HL-60 (cell line): ENCODE results near the gene PHLDB2.

ENCODE experiments used
- DNase-seq, 2 experiments: peaks; one replicate each; pipeline ENCODE4 v3.0.0-alpha.2; 2010 to 2020; ENCODE audit warnings: low read depth in 1 of 2, low spot score in 1 of 2
- H3K27ac ChIP-seq: fragments of 250-450 bp; sonication (Bioruptor Pico); replicated peaks from 2 replicates; pipeline ENCODE4 v1.5.1; 2020; ENCODE audit warnings: mild to moderate bottlenecking, moderate library complexity
- H3K27me3 ChIP-seq: fragments of 250-450 bp; sonication (Bioruptor Pico); 2 replicates; pipeline ENCODE4 v1.5.1; 2021; ENCODE audit warnings: mild to moderate bottlenecking, moderate library complexity; ENCODE audit not compliant: insufficient read depth, poor library complexity, severe bottlenecking
- H3K4me3 ChIP-seq: replicated peaks from 2 replicates; pipeline ENCODE4 v1.5.1; 2011; ENCODE audit warnings: mild to moderate bottlenecking, control low read depth, low read length; ENCODE audit not compliant: insufficient read depth
- CTCF ChIP-seq: IDR thresholded peaks from one replicate; pipeline ENCODE4 v1.5.1; 2011; ENCODE audit warnings: low read length, control low read depth, inconsistent platforms; ENCODE audit not compliant: insufficient read depth
- GABPA ChIP-seq: IDR thresholded peaks from 2 replicates; pipeline ENCODE4 v1.6.1; 2012; ENCODE audit warnings: low read depth
- POLR2AphosphoS5 ChIP-seq: IDR thresholded peaks from 2 replicates; pipeline ENCODE4 v1.6.1; 2012; ENCODE audit warnings: low read depth
- SPI1 ChIP-seq: IDR thresholded peaks from 2 replicates; pipeline ENCODE4 v1.6.1; 2012; ENCODE audit warnings: low read depth, mild to moderate bottlenecking, borderline replicate concordance
- TF ChIP-seq, protein P1 (sequence below): IDR thresholded peaks from 2 replicates; pipeline ENCODE4 v1.6.1; 2012; ENCODE audit warnings: low read depth; ENCODE audit not compliant: insufficient replicate concordance

The PHLDB2 gene

DNA sequence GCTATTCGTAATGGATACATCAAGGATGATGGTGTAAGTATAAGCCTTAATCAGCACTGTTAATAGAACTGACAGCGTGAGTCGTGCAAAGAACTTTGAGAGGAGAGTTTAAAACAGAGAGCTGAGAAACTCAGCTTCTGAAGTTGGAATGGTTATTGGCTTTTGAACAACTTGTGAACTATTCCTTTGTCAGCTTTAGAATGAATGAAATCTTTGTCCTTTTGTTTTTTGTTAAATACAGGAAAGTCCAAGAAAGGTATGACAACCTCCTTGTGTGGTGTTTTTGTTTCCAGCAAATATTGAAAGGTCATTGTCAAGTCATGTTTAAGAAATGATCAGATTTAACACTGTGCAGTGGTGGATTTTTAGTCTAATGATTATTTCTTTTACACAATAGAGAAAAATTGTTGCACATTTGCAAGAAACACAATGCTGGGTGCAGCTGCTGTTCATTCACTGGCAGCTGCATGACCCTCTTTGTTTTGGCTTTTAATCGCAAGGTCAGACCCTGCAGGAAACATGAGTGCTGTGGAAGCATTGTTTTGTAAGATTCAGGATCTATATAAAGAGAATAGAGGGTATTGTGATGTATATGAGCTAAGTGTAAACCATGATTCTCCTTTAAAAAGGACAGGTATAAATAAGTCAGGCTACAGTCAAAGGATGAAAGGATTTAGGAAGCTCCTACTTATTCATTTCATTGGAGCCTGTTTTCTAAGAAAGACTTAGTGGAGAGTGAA is 98.1 kb downstream of the PHLDB2 start:
- H3K27ac ChIP-seq = no peak overlapping the region
- no peaks in the 10 kb centered on the region for H3K27me3 ChIP-seq
- H3K4me3 ChIP-seq = no peak overlapping the region
- no peak for DNase-seq
- no peak for TF ChIP-seq GABPA
- TF ChIP-seq, protein P1, sequence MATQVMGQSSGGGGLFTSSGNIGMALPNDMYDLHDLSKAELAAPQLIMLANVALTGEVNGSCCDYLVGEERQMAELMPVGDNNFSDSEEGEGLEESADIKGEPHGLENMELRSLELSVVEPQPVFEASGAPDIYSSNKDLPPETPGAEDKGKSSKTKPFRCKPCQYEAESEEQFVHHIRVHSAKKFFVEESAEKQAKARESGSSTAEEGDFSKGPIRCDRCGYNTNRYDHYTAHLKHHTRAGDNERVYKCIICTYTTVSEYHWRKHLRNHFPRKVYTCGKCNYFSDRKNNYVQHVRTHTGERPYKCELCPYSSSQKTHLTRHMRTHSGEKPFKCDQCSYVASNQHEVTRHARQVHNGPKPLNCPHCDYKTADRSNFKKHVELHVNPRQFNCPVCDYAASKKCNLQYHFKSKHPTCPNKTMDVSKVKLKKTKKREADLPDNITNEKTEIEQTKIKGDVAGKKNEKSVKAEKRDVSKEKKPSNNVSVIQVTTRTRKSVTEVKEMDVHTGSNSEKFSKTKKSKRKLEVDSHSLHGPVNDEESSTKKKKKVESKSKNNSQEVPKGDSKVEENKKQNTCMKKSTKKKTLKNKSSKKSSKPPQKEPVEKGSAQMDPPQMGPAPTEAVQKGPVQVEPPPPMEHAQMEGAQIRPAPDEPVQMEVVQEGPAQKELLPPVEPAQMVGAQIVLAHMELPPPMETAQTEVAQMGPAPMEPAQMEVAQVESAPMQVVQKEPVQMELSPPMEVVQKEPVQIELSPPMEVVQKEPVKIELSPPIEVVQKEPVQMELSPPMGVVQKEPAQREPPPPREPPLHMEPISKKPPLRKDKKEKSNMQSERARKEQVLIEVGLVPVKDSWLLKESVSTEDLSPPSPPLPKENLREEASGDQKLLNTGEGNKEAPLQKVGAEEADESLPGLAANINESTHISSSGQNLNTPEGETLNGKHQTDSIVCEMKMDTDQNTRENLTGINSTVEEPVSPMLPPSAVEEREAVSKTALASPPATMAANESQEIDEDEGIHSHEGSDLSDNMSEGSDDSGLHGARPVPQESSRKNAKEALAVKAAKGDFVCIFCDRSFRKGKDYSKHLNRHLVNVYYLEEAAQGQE = no peak
- TF ChIP-seq POLR2AphosphoS5 = no peak
- no peak for TF ChIP-seq SPI1

GRCh38 chr3:111961461-111962164 is 102.5 kb downstream of the PHLDB2 start:
- no peak for DNase-seq
- Histone ChIP-seq H3K4me3 (no peak overlapping the region), H3K27me3 (no peaks in the 10 kb centered on the region), H3K27ac (no peak overlapping the region)
- TF ChIP-seq POLR2AphosphoS5 (no peak), CTCF (no peak), GABPA (no peak), SPI1 (no peak)
- TF ChIP-seq, protein P1 = no peak

DNA sequence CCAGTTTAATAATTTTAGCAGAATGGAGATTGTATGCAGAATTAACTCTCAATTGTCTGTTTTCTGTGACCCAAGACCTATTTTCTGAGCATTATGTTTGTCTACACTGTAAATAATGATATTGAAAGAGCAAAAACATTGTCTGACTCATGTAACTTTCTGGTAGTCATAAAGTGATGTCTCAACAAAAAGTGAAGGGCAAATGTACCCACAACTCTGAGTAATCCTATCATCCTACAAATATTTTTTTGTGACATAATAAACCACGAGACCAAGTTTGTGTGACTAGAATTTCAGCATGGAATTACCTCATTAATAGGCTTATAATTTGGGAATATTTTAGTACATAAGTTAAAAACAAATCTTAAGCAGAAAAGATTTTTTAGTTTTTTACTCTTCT is 104.4 kb downstream of the PHLDB2 start:
- TF ChIP-seq POLR2AphosphoS5 (no peak), CTCF (no peak), GABPA (no peak)
- Histone ChIP-seq H3K4me3 (no peak overlapping the region), H3K27ac (no peak overlapping the region), H3K27me3 (no peaks in the 10 kb centered on the region)
- no peak for DNase-seq

- Histone ChIP-seq H3K27me3 (no peaks in the 10 kb centered on the region), H3K4me3 (no peak overlapping the region), H3K27ac (no peak overlapping the region)
- TF ChIP-seq POLR2AphosphoS5 (no peak), GABPA (no peak), SPI1 (no peak), CTCF (no peak)
- TF ChIP-seq, protein P1 = no peak
- no peak for DNase-seq
Measured at GRCh38 chr3:111965484-111965883, 106.4 kb downstream of the PHLDB2 start.
